GM12873 (cell line): ENCODE measurements around the gene PISD.

Source experiments
- TF ChIP-seq, protein P1 (sequence below): IDR thresholded peaks from 2 replicates; pipeline ENCODE4 v1.5.1; 2012; ENCODE audit warnings: low read depth, mild to moderate bottlenecking, moderate library complexity, low read length, control low read depth; ENCODE audit not compliant: insufficient read depth; ENCODE audit errors: missing control alignments

The PISD gene

DNA sequence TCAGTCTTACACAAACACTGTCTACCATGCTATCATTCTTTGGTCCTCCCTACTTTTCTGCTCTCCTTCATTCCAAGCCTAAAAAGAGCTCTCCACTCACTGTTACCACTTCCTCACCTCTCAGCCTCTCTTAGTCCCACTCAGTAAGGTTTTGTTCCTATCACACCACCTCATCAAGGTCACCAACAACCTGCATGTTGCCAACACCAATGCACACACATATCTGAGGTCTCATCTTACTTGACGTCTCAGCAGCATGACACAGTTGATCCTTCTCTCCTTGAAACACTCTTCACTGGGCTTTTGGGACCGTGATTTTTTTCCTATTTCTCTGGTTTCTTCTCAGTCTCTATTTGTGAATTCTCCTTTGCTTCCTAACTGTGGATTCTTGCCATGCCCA, 8.1 kb downstream of the PISD start:
- TF ChIP-seq, protein P1, sequence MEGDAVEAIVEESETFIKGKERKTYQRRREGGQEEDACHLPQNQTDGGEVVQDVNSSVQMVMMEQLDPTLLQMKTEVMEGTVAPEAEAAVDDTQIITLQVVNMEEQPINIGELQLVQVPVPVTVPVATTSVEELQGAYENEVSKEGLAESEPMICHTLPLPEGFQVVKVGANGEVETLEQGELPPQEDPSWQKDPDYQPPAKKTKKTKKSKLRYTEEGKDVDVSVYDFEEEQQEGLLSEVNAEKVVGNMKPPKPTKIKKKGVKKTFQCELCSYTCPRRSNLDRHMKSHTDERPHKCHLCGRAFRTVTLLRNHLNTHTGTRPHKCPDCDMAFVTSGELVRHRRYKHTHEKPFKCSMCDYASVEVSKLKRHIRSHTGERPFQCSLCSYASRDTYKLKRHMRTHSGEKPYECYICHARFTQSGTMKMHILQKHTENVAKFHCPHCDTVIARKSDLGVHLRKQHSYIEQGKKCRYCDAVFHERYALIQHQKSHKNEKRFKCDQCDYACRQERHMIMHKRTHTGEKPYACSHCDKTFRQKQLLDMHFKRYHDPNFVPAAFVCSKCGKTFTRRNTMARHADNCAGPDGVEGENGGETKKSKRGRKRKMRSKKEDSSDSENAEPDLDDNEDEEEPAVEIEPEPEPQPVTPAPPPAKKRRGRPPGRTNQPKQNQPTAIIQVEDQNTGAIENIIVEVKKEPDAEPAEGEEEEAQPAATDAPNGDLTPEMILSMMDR: no peak

DNA sequence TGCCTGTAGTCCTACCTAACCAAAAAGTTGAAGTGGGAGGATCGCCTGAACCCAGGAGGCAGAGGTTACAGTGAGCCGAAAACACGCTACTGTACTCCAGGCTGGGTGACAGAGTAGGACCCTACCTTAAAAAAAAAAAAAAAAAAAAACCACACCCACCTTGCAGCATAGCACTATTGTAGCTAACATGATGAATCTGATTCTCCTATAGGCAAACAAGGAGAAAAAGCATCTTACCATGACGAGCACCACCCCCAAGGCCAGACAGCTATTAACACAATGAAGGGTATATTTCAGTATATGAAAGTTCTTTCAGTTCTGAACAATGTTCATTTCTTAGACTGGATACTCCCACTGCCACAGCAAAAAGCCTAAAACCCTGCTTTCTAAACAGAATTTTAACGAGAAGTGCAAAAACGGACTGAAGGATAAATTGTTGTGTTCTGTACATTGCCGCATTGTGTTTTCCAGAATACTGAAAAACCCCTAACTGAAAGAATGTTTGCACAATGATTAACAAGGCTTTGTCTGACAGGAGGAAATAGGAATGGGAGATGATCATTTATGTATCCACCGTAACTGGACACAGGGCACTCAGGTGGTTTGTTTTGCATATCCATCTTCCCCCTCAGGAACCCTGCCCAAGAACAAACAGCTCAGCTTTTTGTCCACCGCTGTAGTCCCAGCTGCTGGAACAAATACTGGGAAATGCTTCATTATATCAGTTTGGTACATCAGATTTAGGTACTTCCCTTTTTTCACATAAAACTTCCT, 8.9 kb downstream of the PISD start:
- TF ChIP-seq, protein P1: no peak

DNA sequence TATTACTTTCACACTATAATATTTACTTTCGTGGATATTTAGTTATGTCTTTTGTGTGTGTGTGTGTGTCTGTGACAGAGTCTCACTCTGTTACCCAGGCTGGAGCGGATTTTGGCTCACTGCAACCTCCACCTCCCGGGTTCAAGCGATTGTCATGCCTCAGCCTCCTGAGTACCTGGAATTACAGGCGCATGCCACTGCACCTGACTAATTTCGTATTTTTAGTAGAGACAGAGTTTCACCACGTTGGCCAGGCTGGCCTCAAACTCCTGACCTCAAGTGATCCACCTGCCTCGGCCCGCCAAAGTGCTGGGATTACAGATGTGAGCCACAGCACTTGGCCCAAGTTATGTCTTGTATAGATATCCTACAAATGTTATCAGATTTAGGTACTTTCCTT, 9.9 kb downstream of the PISD start:
- TF ChIP-seq, protein P1: no peak

DNA sequence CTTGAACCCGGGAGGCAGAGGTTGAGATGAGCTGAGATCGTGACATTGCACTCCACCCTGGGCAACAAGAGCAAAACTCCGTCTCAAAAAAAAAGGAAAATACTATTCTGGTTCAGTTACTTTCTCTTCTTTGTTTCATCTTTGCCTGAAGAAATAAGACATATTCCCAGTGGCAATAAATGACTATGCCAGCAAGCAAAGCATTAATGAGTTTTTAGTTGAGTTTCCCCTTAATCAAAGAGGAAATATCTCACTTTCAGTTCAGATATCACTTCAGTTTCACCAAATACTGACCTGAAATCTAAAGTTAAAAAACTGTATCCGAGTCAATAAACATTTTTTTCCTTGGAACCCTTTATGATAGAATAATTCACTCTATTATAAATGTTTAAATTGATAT, 10.4 kb downstream of the PISD start:
- TF ChIP-seq, protein P1: no peak

DNA sequence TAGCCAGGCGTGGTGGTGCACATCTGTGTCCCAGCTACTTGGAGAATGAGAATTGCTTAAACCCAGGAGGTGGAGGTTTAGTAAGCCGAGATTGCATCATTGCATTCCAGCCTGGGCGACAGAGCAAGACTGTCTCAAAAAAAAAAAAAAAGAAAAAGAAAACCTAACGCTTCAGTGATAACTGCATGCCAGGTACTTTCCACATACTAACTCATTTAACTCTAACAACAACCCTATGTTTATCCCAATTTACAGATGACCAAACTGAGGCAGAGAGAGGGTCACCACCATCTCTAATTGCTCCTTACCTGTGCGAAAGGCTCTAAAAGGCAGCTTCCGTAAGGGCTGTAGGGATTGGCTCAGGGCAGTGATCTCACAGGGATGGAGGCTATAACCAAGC, 11.6 kb downstream of the PISD start:
- TF ChIP-seq, protein P1: no peak

DNA sequence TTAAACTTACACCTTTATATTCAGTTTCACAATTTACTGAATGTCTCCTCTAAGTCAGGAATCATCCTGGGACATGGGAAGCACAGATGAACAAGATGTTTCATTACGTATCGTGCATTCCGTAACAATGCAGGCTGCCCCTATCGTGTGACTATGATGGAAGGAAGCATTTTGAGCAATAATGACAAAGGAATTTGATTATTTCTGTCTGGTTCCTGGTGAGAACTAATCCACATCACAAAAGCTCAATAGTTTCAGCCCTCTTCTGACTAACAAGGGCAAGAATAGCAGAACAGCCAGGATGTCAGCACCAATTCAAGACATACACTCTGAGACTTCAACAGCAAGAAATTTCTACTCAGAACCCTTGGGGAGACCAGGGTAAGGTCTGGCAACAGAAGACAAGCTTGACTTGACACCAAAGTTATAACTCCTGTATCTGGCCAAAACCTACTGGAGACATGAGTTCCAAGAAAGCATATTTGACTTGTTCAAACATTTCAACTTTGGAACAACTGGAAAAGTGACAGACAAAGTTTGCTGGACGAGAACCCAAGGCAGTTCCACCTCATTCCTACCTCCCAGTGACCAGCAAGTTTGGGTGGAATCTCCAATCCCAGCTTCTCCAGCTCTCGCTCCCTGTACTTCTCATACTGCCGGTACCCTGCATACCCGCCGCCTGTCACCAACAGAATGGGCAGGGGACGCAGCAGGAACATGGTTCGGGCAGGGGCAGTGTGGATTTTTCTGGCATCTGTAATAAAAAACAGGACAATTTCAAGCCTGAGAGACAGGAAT, 14.3 kb downstream of the PISD start:
- TF ChIP-seq, protein P1: no peak

DNA sequence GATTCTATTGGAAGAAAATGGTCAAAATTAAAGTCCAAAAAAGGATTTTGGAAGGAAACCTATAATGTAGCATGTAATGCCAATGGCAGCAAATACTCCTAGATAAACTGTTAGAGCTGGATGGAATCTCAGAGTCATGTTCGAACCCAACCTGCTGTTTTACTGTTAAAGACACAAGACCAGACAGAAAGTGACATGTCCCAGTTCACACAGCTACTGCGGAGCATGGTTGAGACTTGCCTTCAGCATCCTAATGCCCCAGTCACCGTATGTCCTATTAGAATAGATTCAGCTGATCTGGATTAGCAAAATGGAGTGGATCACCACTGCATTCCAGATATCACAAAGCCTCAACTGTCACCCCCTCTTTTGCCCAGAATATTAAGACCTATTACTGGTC, 14.9 kb downstream of the PISD start:
- TF ChIP-seq, protein P1: no peak
